Neural progenitor cell (in vitro differentiated cells): ENCODE measurements around the gene GDPD5. TPM values are rescaled to one million over a fixed set of nuclear protein-coding genes. Genes with fewer than 3 reads are reported as not detected.

Experiments
- DNase-seq: peaks from one replicate; pipeline ENCODE4 v3.0.0-alpha.2; 2016; ENCODE audit warnings: low spot score
- H2AFZ ChIP-seq: fragments of 200-600 bp; sonication (generic); replicated peaks from 2 replicates; pipeline ENCODE4 v1.6.1; 2016; ENCODE audit warnings: antibody characterized with exemption
- H3F3A ChIP-seq: fragments of 200-600 bp; sonication (generic); 2 replicates; pipeline ENCODE4 v1.6.1; 2016; ENCODE audit warnings: antibody characterized with exemption, low read depth
- H3K27ac ChIP-seq: fragments of 200-600 bp; sonication (generic); 2 replicates; pipeline ENCODE4 v1.5.1; 2016; ENCODE audit warnings: mild to moderate bottlenecking
- H3K27me3 ChIP-seq: fragments of 200-600 bp; sonication (generic); 2 replicates; pipeline ENCODE4 v1.6.1; 2016; ENCODE audit warnings: mild to moderate bottlenecking, moderate library complexity
- H3K36me3 ChIP-seq: fragments of 200-600 bp; sonication (generic); 2 replicates; pipeline ENCODE4 v1.5.1; 2016
- H3K4me1 ChIP-seq: fragments of 200-600 bp; sonication (generic); 2 replicates; pipeline ENCODE4 v1.6.1; 2016; ENCODE audit warnings: mixed run types
- H3K4me2 ChIP-seq: fragments of 200-600 bp; sonication (generic); 2 replicates; pipeline ENCODE4 v1.6.1; 2016
- H3K4me3 ChIP-seq: fragments of 200-600 bp; sonication (generic); 2 replicates; pipeline ENCODE4 v1.5.1; 2016
- H3K79me2 ChIP-seq: fragments of 200-600 bp; sonication (generic); 2 replicates; pipeline ENCODE4 v1.6.1; 2016; ENCODE audit warnings: low read depth
- H3K9ac ChIP-seq: fragments of 200-600 bp; sonication (generic); 2 replicates; pipeline ENCODE4 v1.6.1; 2016
- H3K9me3 ChIP-seq: fragments of 200-600 bp; sonication (generic); 2 replicates; pipeline ENCODE4 v1.5.1; 2016; ENCODE audit warnings: low read depth
- H4K20me1 ChIP-seq: fragments of 200-600 bp; sonication (generic); 2 replicates; pipeline ENCODE4 v1.6.1; 2016; ENCODE audit warnings: low read depth
- H3K27ac Mint-ChIP-seq: 3 replicates; pipeline ENCODE4 v1.8.0; 2021; ENCODE audit warnings: mixed read lengths
- H3K27me3 Mint-ChIP-seq: 2 replicates; pipeline ENCODE4 v1.8.0; 2022; ENCODE audit warnings: low read depth, mild to moderate bottlenecking, inconsistent platforms, moderate library complexity, mixed read lengths; ENCODE audit not compliant: insufficient read depth
- H3K36me3 Mint-ChIP-seq: 3 replicates; pipeline ENCODE4 v1.8.0; 2021; ENCODE audit warnings: mixed read lengths
- H3K4me1 Mint-ChIP-seq: 3 replicates; pipeline ENCODE4 v1.8.0; 2021; ENCODE audit warnings: mixed read lengths
- H3K4me3 Mint-ChIP-seq: 3 replicates; pipeline ENCODE4 v1.8.0; 2021; ENCODE audit warnings: mild to moderate bottlenecking, moderate library complexity, mixed read lengths
- H3K9me3 Mint-ChIP-seq: 3 replicates; pipeline ENCODE4 v1.8.0; 2020; ENCODE audit warnings: mixed read lengths
- EZH2 ChIP-seq: fragments of 200-600 bp; sonication (generic); IDR thresholded peaks from 2 replicates; pipeline ENCODE4 v1.6.1; 2017; ENCODE audit warnings: antibody characterized with exemption, mild to moderate bottlenecking, moderate library complexity
- EZH2phosphoT487 ChIP-seq: fragments of 200-600 bp; sonication (generic); IDR thresholded peaks from 2 replicates; pipeline ENCODE4 v1.6.1; 2017; ENCODE audit warnings: antibody characterized with exemption
- total RNA-seq: library from RNA; depleted of rRNA; stranded (reverse); fragments of >200 nt; gene quantifications from 2 replicates; pipeline ENCODE4 v1.2.3, GENCODE V29; 2015; ENCODE audit warnings: low replicate concordance
- TF ChIP-seq, protein P1 (sequence below): fragments of 200-600 bp; sonication (generic); IDR thresholded peaks from 2 replicates; pipeline ENCODE4 v1.5.1; 2017; ENCODE audit warnings: antibody characterized with exemption, mild to moderate bottlenecking

The GDPD5 gene
- total RNA-seq, 1 donor from 2014 or later = 11.3 TPM

DNA sequence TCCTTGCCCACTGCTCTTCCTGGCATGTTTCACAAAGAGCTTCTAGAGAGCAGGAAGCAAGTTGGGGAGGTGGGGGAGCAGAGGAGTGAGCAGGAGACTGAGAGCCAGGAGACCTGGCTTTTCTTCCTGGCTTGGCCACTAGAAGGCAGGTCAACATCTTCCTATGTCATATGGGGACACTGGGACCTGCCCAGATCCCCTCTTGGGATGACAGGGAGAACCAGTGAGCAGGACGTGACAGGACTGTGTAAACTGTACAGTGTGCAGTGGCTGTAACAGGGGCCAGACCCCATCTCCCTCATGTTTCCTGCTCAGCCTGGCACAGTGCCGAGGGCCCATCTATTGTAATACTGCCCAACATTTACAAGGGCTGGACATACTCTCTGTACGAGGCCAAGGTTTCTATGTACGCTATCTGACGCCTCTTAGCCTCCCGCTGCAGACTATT is 29.4 kb downstream of the GDPD5 start:
- Histone ChIP-seq H3K36me3 (no peaks in the 10 kb centered on the region), H2AFZ (no peak overlapping the region), H3K4me3 (no peak overlapping the region), H4K20me1 (no peaks in the 10 kb centered on the region), H3F3A (peaks cover 10% of the 10 kb centered on the region), H3K4me2 (no peak overlapping the region), H3K27ac (no peak overlapping the region), H3K9ac (no peak overlapping the region), H3K9me3 (no peaks in the 10 kb centered on the region), H3K79me2 (no peaks in the 10 kb centered on the region), H3K4me1 (peaks cover 5% of the 10 kb centered on the region), H3K27me3 (no peaks in the 10 kb centered on the region)
- DNase-seq = peak; percentile 61
- H3K4me3 Mint-ChIP-seq = no peak overlapping the region
- no peaks in the 10 kb centered on the region for H3K36me3 Mint-ChIP-seq
- H3K27ac Mint-ChIP-seq = no peak overlapping the region
- peaks cover 3% of the 10 kb centered on the region for H3K4me1 Mint-ChIP-seq
- TF ChIP-seq EZH2 = no peak
- TF ChIP-seq, protein P1, sequence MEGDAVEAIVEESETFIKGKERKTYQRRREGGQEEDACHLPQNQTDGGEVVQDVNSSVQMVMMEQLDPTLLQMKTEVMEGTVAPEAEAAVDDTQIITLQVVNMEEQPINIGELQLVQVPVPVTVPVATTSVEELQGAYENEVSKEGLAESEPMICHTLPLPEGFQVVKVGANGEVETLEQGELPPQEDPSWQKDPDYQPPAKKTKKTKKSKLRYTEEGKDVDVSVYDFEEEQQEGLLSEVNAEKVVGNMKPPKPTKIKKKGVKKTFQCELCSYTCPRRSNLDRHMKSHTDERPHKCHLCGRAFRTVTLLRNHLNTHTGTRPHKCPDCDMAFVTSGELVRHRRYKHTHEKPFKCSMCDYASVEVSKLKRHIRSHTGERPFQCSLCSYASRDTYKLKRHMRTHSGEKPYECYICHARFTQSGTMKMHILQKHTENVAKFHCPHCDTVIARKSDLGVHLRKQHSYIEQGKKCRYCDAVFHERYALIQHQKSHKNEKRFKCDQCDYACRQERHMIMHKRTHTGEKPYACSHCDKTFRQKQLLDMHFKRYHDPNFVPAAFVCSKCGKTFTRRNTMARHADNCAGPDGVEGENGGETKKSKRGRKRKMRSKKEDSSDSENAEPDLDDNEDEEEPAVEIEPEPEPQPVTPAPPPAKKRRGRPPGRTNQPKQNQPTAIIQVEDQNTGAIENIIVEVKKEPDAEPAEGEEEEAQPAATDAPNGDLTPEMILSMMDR = peak; percentile 45
- no peaks in the 10 kb centered on the region for H3K9me3 Mint-ChIP-seq
- no peaks in the 10 kb centered on the region for H3K27me3 Mint-ChIP-seq

DNA sequence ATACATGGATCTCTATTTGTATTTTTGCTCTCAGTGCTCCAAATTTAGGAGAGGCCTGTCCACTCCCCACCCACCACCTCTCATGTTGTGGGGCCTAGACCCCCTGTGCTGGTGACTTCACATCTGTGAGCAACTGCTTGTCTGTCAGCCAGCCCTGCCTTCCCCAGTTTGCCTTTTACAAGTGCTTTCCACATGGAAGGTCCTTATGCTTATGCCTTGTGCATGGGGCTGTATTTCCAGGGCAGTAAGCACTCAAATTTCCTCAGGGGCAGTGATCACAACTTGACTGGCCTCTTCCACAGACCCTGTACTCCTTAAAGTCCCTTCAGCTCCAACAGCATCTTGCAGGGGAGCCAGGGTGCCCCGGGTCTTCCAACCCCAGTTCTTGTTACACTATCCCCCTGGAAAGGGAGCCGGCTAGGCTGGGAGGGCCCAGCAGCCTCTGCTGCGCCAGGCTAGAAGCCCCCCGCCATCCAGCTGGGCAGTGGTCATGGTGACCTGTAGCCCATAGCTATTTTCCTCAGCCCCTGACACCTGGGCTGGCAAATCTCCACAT is 29.9 kb downstream of the GDPD5 start:
- Histone ChIP-seq H3K4me2 (no peak overlapping the region), H3K4me3 (no peak overlapping the region), H3K27ac (no peak overlapping the region), H3K36me3 (no peaks in the 10 kb centered on the region), H3K9ac (no peak overlapping the region), H3K9me3 (no peaks in the 10 kb centered on the region), H3F3A (peaks cover 10% of the 10 kb centered on the region), H3K4me1 (peaks cover 5% of the 10 kb centered on the region), H3K27me3 (no peaks in the 10 kb centered on the region), H4K20me1 (no peaks in the 10 kb centered on the region), H2AFZ (no peak overlapping the region), H3K79me2 (no peaks in the 10 kb centered on the region)
- TF ChIP-seq EZH2phosphoT487 (no peak), EZH2 (no peak)
- TF ChIP-seq, protein P1 = no peak
- H3K36me3 Mint-ChIP-seq = no peaks in the 10 kb centered on the region
- DNase-seq = no peak
- H3K27ac Mint-ChIP-seq = no peak overlapping the region
- H3K4me3 Mint-ChIP-seq = no peak overlapping the region
- peaks cover 6% of the 10 kb centered on the region for H3K4me1 Mint-ChIP-seq
- H3K9me3 Mint-ChIP-seq = no peaks in the 10 kb centered on the region
- H3K27me3 Mint-ChIP-seq = no peaks in the 10 kb centered on the region

DNA sequence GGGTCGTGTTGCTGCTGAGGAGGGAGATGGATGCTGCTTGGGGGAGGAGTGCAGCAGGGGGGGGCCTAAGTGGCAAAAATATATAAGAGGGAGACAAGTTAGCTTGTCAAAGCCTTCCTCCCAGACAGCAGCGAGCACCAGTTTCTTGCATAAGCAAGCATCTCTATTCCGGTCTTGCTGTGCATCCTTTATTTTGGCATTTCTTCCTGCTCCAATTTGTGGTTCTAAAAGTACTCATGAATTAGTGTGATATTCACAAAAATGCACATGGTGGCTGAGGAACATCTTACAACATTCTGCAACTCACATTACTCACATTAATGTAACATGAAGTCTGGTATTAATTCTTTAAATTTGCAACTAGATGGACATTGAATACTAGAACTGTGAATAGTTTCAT is 32.1 kb downstream of the GDPD5 start:
- H4K20me1 ChIP-seq = peaks cover 4% of the 10 kb centered on the region
- H3K4me1 ChIP-seq = peaks cover 14% of the 10 kb centered on the region
- H2AFZ ChIP-seq = no peak overlapping the region
- H3K4me3 ChIP-seq = no peak overlapping the region
- TF ChIP-seq EZH2 = no peak
- TF ChIP-seq EZH2phosphoT487 = no peak
- TF ChIP-seq, protein P1 = no peak
- H3K36me3 ChIP-seq = no peaks in the 10 kb centered on the region
- Mint-ChIP-seq H3K36me3 (no peaks in the 10 kb centered on the region), H3K4me1 (peaks cover 17% of the 10 kb centered on the region), H3K27ac (no peak overlapping the region), H3K9me3 (no peaks in the 10 kb centered on the region), H3K4me3 (no peak overlapping the region), H3K27me3 (peaks cover 3% of the 10 kb centered on the region)
- H3K79me2 ChIP-seq = no peaks in the 10 kb centered on the region
- no peak overlapping the region for H3K9ac ChIP-seq
- DNase-seq = no peak
- no peaks in the 10 kb centered on the region for H3K9me3 ChIP-seq
- H3K27me3 ChIP-seq = no peaks in the 10 kb centered on the region
- peaks cover 10% of the 10 kb centered on the region for H3F3A ChIP-seq
- no peak overlapping the region for H3K27ac ChIP-seq
- H3K4me2 ChIP-seq = no peak overlapping the region
